MM.1S (cell line): Measurements from ENCODE around the gene UBQLN1.
A peak's percentile ranks its signal among the peaks of the same experiment; 100 is the strongest.

Experiments
- DNase-seq: peaks from one replicate; pipeline ENCODE4 v3.0.0-alpha.2; 2015
- H2AFZ ChIP-seq: fragments of 300-600 bp; sonication (generic); 2 replicates; pipeline ENCODE4 v1.6.0; 2016; ENCODE audit warnings: antibody characterized with exemption, low read length
- H3F3A ChIP-seq: fragments of 300-600 bp; sonication (generic); 2 replicates; pipeline ENCODE4 v1.6.1; 2016; ENCODE audit warnings: mild to moderate bottlenecking, antibody characterized with exemption, low read length, moderate library complexity, mixed read lengths; ENCODE audit not compliant: insufficient read depth
- H3K27ac ChIP-seq: fragments of 300-600 bp; sonication (generic); 2 replicates; pipeline ENCODE4 v1.5.1; 2016; ENCODE audit warnings: mild to moderate bottlenecking, low read length
- H3K27me3 ChIP-seq: fragments of 300-600 bp; sonication (generic); replicated peaks from 2 replicates; pipeline ENCODE4 v1.6.0; 2016; ENCODE audit warnings: low read length; ENCODE audit not compliant: insufficient read depth
- H3K36me3 ChIP-seq: fragments of 300-600 bp; sonication (generic); replicated peaks from 2 replicates; pipeline ENCODE4 v1.6.1; 2016; ENCODE audit warnings: mild to moderate bottlenecking, low read length, mixed read lengths; ENCODE audit not compliant: insufficient read depth
- H3K4me1 ChIP-seq: fragments of 300-600 bp; sonication (generic); 2 replicates; pipeline ENCODE4 v1.6.1; 2016; ENCODE audit warnings: low read length, mixed read lengths
- H3K4me2 ChIP-seq: fragments of 300-600 bp; sonication (generic); 2 replicates; pipeline ENCODE4 v1.6.0; 2016; ENCODE audit warnings: low read depth, low read length
- H3K4me3 ChIP-seq: fragments of 300-600 bp; sonication (generic); 2 replicates; pipeline ENCODE4 v1.5.1; 2016; ENCODE audit warnings: low read length, mixed read lengths
- H3K79me2 ChIP-seq: fragments of 300-600 bp; sonication (generic); 2 replicates; pipeline ENCODE4 v1.6.1; 2016; ENCODE audit warnings: mixed run types, low read length, mixed read lengths
- H3K9ac ChIP-seq: fragments of 300-600 bp; sonication (generic); 2 replicates; pipeline ENCODE4 v1.6.1; 2016; ENCODE audit warnings: low read length, mixed read lengths
- H3K9me2 ChIP-seq: fragments of 300-600 bp; sonication (generic); replicated peaks from 2 replicates; pipeline ENCODE4 v1.6.1; 2016; ENCODE audit warnings: mild to moderate bottlenecking, low read length, mixed read lengths; ENCODE audit not compliant: insufficient read depth
- H3K9me3 ChIP-seq: fragments of 300-600 bp; sonication (generic); replicated peaks from 2 replicates; pipeline ENCODE4 v1.6.1; 2016; ENCODE audit warnings: mild to moderate bottlenecking, low read length, mixed read lengths; ENCODE audit not compliant: insufficient read depth
- H4K20me1 ChIP-seq: fragments of 300-600 bp; sonication (generic); 2 replicates; pipeline ENCODE4 v1.6.1; 2016; ENCODE audit warnings: mild to moderate bottlenecking, low read length, moderate library complexity, mixed read lengths; ENCODE audit not compliant: insufficient read depth
- CTCF ChIP-seq: fragments of 300-600 bp; sonication (generic); IDR thresholded peaks from 2 replicates; pipeline ENCODE4 v1.5.1; 2016; ENCODE audit warnings: antibody characterized with exemption, low read length, mixed read lengths
- EZH2 ChIP-seq: fragments of 300-600 bp; sonication (generic); optimal IDR thresholded peaks from 2 replicates; pipeline ENCODE3; 2017; ENCODE audit warnings: low read depth, mild to moderate bottlenecking, antibody characterized with exemption, low read length, mixed read lengths
- EZH2phosphoT487 ChIP-seq: fragments of 300-600 bp; sonication (generic); IDR thresholded peaks from 2 replicates; pipeline ENCODE4 v1.6.1; 2018; ENCODE audit warnings: antibody characterized with exemption, low read length

Gene UBQLN1

GRCh38 chr9:83651558-83651957 lies 56.2 kb downstream of the UBQLN1 start:
- no peak overlapping the region for H3K4me3 ChIP-seq
- no peaks in the 10 kb centered on the region for H3K9me3 ChIP-seq
- no peaks in the 10 kb centered on the region for H3F3A ChIP-seq
- 0 out of 2 replicates have a peak, but pooled peaks cover 2% of the 10 kb centered on the region for H3K36me3 ChIP-seq
- no peak overlapping the region for H3K4me2 ChIP-seq
- no peak overlapping the region for H2AFZ ChIP-seq
- no peaks in the 10 kb centered on the region for H3K79me2 ChIP-seq
- H3K9me2 ChIP-seq: no peaks in the 10 kb centered on the region
- no peak for DNase-seq
- no peak overlapping the region for H3K9ac ChIP-seq
- no peaks in the 10 kb centered on the region for H3K27me3 ChIP-seq
- TF ChIP-seq CTCF (no peak), EZH2 (no peak), EZH2phosphoT487 (no peak)
- no peaks in the 10 kb centered on the region for H4K20me1 ChIP-seq
- H3K4me1 ChIP-seq: no peaks in the 10 kb centered on the region
- no peak overlapping the region for H3K27ac ChIP-seq

GRCh38 chr9:83649515-83649914 lies 58.2 kb downstream of the UBQLN1 start:
- H4K20me1 ChIP-seq: no peaks in the 10 kb centered on the region
- no peak overlapping the region for H3K4me3 ChIP-seq
- H3K4me1 ChIP-seq: no peaks in the 10 kb centered on the region
- no peaks in the 10 kb centered on the region for H3F3A ChIP-seq
- H3K79me2 ChIP-seq: no peaks in the 10 kb centered on the region
- 0 out of 2 replicates have a peak, but pooled peaks cover 2% of the 10 kb centered on the region for H3K36me3 ChIP-seq
- no peak overlapping the region for H3K4me2 ChIP-seq
- no peak for DNase-seq
- no peak overlapping the region for H3K9ac ChIP-seq
- TF ChIP-seq EZH2 (no peak), CTCF (no peak), EZH2phosphoT487 (no peak)
- no peak overlapping the region for H3K27ac ChIP-seq
- H3K9me2 ChIP-seq: no peaks in the 10 kb centered on the region
- H3K27me3 ChIP-seq: no peaks in the 10 kb centered on the region
- no peak overlapping the region for H2AFZ ChIP-seq
- H3K9me3 ChIP-seq: no peaks in the 10 kb centered on the region

GRCh38 chr9:83649080-83649479 lies 58.7 kb downstream of the UBQLN1 start:
- no peak overlapping the region for H3K4me2 ChIP-seq
- H2AFZ ChIP-seq: no peak overlapping the region
- TF ChIP-seq CTCF (peak; percentile 74), EZH2 (no peak), EZH2phosphoT487 (no peak)
- no peaks in the 10 kb centered on the region for H3K4me1 ChIP-seq
- H3K27ac ChIP-seq: no peak overlapping the region
- H3F3A ChIP-seq: no peaks in the 10 kb centered on the region
- 0 out of 2 replicates have a peak, but pooled peaks cover 2% of the 10 kb centered on the region for H3K36me3 ChIP-seq
- H3K79me2 ChIP-seq: no peaks in the 10 kb centered on the region
- no peaks in the 10 kb centered on the region for H4K20me1 ChIP-seq
- H3K9me3 ChIP-seq: no peaks in the 10 kb centered on the region
- H3K4me3 ChIP-seq: no peak overlapping the region
- no peak overlapping the region for H3K9ac ChIP-seq
- DNase-seq: peak; percentile 40
- no peaks in the 10 kb centered on the region for H3K27me3 ChIP-seq
- no peaks in the 10 kb centered on the region for H3K9me2 ChIP-seq
